ENCODE measurements around the gene GABRG3.

The GABRG3 gene

DNA sequence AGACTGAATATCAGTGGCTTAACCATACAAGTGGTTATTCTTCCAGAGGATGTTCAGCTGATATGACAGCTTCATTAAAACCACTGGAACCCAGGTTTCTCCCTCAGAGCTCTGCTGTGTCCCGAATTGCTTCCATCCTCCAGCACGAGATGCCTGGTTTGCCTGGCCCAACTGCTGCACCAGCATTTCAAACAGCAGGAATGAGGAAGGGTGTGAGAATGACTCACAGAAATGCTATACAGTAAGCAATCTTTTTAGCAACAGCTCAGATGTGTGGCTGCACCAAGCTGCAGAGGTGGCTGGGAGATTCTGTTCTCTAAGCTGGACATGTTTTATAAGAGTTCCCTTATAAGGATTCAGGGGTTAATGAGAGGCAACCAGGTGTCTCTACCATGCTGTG lies 271.0 kb downstream of the GABRG3 start:
- no peak overlapping the region for H3K27ac ChIP-seq
- no peaks in the 10 kb centered on the region for H3K27me3 ChIP-seq (replicated peaks)
- H3K36me3 ChIP-seq (replicated peaks), result no peaks in the 10 kb centered on the region
- TF ChIP-seq, protein P1, sequence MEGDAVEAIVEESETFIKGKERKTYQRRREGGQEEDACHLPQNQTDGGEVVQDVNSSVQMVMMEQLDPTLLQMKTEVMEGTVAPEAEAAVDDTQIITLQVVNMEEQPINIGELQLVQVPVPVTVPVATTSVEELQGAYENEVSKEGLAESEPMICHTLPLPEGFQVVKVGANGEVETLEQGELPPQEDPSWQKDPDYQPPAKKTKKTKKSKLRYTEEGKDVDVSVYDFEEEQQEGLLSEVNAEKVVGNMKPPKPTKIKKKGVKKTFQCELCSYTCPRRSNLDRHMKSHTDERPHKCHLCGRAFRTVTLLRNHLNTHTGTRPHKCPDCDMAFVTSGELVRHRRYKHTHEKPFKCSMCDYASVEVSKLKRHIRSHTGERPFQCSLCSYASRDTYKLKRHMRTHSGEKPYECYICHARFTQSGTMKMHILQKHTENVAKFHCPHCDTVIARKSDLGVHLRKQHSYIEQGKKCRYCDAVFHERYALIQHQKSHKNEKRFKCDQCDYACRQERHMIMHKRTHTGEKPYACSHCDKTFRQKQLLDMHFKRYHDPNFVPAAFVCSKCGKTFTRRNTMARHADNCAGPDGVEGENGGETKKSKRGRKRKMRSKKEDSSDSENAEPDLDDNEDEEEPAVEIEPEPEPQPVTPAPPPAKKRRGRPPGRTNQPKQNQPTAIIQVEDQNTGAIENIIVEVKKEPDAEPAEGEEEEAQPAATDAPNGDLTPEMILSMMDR (IDR thresholded peaks at IDR 0.05; ENCODE audit: low read depth, low read length, missing control alignments), result no peak
- in situ Hi-C loops (cut with HindIII; ENCODE audit: low pct_ligation_motif_present, low sequenced_read_pairs), result no loop called here
- DNase-seq, result no peak
- no peak overlapping the region for H3K4me3 ChIP-seq (ENCODE audit: low read depth, low read length)

DNA sequence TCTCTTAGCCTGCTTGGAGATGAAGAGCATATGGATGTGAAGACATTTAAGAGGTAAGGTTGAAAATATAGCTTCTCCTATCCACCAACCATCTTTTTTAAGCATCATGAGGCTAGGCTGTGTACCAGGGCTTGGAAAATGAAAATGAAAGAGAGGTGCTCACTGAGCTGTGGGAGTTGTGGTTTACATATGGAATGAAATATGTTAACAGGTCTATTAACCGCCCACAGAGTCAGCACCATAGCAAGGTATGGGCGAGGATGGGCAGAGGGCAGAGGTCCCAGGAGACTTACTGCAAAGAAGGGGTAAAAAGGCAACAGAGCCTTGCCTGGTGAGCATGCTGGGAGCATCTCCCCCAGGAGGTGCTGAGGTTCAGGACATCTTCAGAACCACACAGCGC lies 273.1 kb downstream of the GABRG3 start:
- TF ChIP-seq, protein P1 (IDR thresholded peaks at IDR 0.05; ENCODE audit: low read depth, low read length, missing control alignments), result no peak
- Histone ChIP-seq H3K27me3 (replicated peaks) (no peaks in the 10 kb centered on the region), H3K36me3 (replicated peaks) (no peaks in the 10 kb centered on the region), H3K4me3 (ENCODE audit: low read depth, low read length) (no peak overlapping the region), H3K27ac (no peak overlapping the region)
- in situ Hi-C loops (cut with HindIII; ENCODE audit: low pct_ligation_motif_present, low sequenced_read_pairs), result no loop called here
- DNase-seq, result no peak

DNA sequence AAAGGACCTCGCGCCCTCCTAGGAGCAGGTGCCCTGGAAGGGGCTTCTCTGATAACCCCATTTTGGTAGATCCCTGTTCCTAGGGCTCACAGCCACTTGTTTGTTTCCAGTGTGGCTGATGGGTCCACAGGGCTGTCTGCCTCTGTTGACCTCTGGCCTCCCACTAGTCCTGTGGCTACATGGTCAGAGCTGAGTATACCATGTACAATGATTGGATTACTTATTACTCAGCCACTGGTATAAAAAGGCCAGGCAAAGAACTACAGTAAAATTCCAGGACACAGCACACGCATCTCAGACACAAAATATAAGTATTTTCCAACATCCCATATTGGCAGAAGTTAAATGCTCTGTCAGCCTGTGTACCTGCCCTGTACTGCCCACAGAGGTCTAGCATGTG lies 277.3 kb downstream of the GABRG3 start:
- no peaks in the 10 kb centered on the region for H3K27me3 ChIP-seq (replicated peaks)
- no peak for DNase-seq
- no peaks in the 10 kb centered on the region for H3K36me3 ChIP-seq (replicated peaks)
- TF ChIP-seq, protein P1 (IDR thresholded peaks at IDR 0.05; ENCODE audit: low read depth, low read length, missing control alignments), result no peak
- in situ Hi-C loops (cut with HindIII; ENCODE audit: low pct_ligation_motif_present, low sequenced_read_pairs), result no loop called here
- H3K4me3 ChIP-seq (ENCODE audit: low read depth, low read length), result no peak overlapping the region
- no peak overlapping the region for H3K27ac ChIP-seq

DNA sequence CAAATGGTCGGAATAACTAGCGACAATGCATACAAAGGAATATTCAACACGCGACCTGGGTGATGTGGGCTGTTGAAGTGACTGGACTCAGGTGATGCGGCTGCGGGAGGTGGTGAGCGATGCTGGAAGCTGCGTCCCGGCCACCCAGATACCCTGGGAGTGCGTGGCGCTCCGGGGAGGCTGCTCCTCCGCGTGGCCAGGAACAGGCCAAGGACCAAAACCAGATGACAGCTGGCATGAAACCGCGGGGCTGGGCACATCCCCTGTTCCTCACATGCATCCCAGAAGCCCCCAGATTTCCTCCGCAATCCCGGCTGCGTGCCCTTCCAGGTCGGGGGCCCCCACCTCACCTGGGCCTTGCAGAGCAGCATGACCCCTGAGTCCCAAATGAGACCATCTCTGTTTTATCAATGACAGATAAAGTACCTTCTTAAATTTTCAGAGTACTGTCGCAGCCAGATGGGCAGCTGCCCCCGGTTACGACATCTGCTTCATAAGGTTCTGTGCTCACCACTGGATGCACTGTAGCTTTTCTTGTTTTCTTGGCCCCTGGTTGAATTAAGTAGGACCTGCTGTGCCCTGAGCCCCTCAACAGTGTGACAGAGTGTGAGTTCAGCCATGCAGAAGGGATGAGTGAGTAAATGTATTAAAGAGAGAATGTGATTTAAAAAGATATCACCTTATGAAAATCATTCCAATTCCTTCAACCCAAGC lies 278.2 kb downstream of the GABRG3 start:
- H3K27me3 ChIP-seq (replicated peaks), result no peaks in the 10 kb centered on the region
- no peak overlapping the region for H3K27ac ChIP-seq
- no peak overlapping the region for H3K4me3 ChIP-seq (ENCODE audit: low read depth, low read length)
- DNase-seq, result no peak
- in situ Hi-C loops (cut with HindIII; ENCODE audit: low pct_ligation_motif_present, low sequenced_read_pairs), result no loop called here
- TF ChIP-seq, protein P1 (IDR thresholded peaks at IDR 0.05; ENCODE audit: low read depth, low read length, missing control alignments), result no peak
- H3K36me3 ChIP-seq (replicated peaks), result no peaks in the 10 kb centered on the region

DNA sequence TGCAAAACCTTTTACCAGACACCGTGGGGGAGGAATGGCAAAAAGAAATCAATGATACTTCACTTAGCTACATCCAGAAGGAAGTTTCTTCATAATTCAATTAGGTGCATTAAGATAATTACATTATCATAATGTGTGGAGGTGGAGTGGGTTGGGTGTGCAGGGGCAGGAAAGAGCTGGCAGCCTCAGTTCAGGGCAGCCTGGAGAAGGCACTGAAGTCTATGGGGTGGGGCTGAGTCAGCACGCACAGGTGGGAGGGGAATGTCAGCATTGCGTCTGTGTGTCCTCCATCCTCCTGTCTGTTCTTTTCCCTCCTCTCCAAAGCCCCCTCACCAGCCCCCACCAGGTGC lies 278.8 kb downstream of the GABRG3 start:
- TF ChIP-seq, protein P1 (IDR thresholded peaks at IDR 0.05; ENCODE audit: low read depth, low read length, missing control alignments), result no peak
- Histone ChIP-seq H3K27me3 (replicated peaks) (no peaks in the 10 kb centered on the region), H3K4me3 (ENCODE audit: low read depth, low read length) (no peak overlapping the region), H3K36me3 (replicated peaks) (no peaks in the 10 kb centered on the region), H3K27ac (no peak overlapping the region)
- in situ Hi-C loops (cut with HindIII; ENCODE audit: low pct_ligation_motif_present, low sequenced_read_pairs), result no loop called here
- no peak for DNase-seq

DNA sequence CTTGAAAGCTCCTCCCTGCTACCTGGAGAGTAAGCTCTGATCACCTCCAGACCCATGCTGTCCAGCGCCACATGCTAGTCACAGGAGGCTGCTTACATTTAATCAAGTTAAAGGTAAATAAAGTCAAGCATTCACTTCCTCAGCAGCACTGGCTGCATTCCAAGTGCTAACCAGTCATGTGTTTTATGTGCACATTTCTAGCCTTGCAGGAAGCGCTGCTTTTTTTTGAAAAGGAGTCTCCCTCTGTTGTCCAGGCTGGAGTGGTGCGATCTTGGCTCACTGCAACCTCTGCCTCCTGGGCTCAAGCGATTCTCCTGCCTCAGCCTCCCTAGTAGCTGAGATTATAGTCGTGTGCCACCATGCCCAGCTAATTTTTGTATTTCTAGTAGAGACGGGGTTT lies 279.2 kb downstream of the GABRG3 start:
- TF ChIP-seq, protein P1 (IDR thresholded peaks at IDR 0.05; ENCODE audit: low read depth, low read length, missing control alignments), result no peak
- H3K27ac ChIP-seq, result no peak overlapping the region
- no peak overlapping the region for H3K4me3 ChIP-seq (ENCODE audit: low read depth, low read length)
- no peak for DNase-seq
- no peaks in the 10 kb centered on the region for H3K36me3 ChIP-seq (replicated peaks)
- in situ Hi-C loops (cut with HindIII; ENCODE audit: low pct_ligation_motif_present, low sequenced_read_pairs), result no loop called here
- H3K27me3 ChIP-seq (replicated peaks), result no peaks in the 10 kb centered on the region
